Esophagus squamous epithelium (tissue), 4 donors: ENCODE results near the gene SCART1.

Experiments used
- CTCF ChIP-seq, 6 experiments: fragments of 450-650 bp in 4 of 6; fragments of 200-600 bp in 2 of 6; sonication (generic) in 2 of 6; IDR thresholded peaks; one replicate each; pipeline ENCODE4 v1.5.1; 2016 to 2019; ENCODE audit warnings: antibody characterized with exemption in 6 of 6, mild to moderate bottlenecking in 4 of 6, moderate library complexity in 4 of 6
- POLR2A ChIP-seq, 4 donors: fragments of 450-650 bp; IDR thresholded peaks; one replicate each; pipeline ENCODE4 v1.6.1; 2017; ENCODE audit warnings: antibody characterized with exemption in 4 of 4, mild to moderate bottlenecking in 4 of 4, moderate library complexity in 3 of 4

DNA sequence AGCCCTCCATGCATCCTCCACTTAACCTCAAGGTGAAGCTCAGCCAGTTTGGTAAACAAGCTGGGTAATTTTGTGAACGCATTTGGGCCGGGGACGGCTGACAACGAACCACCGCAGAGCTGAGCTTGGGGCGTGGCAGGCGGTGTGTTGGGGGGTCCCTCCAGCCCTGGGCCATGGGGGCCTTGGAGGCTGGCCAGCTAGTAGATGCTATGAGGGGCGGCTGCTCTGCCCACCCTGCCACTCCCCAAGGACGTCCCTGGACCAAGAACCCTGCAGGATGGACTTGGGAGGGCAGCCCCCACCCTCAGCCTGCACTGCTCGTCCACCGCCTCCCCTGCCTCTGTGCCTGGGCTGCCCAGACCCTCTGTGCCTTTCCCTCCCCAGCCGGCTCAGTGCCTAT is 12.0 kb upstream of the SCART1 start:
- TF ChIP-seq CTCF (IDR thresholded peaks at IDR 0.05) (no peak), POLR2A (IDR thresholded peaks at IDR 0.05) (no peak)
